Fibroblast of skin of right quadriceps (primary cell): ENCODE measurements around the gene LCOR.
"Not testable (repeated sequence)": the region's sequence is repeated elsewhere in the genome, so short reads cannot be mapped to it uniquely, and the experiment has no call there.

Source experiments
- DNase-seq: peaks from one replicate; pipeline ENCODE4 v3.0.0-alpha.2; 2013

The LCOR gene

DNA sequence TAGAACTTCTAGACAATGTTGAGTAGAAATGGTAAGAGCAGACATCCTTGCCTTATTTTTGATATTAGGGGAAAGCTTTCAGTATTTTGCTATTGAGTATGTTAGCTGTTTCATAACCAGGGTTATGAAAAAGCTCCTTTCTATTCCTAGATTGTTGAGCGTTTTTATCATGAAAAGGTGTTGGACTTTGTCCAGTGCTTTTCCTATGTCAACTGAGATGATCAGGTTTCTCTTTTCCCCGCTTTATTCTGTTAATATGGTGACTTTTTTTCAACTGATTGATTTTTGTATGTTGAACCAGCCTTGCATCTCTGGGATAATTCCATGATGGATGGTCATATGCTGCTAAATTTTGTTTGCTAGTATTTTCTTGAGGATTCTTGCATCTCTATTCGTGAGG is 58.5 kb downstream of the LCOR start:
- no peak for DNase-seq

DNA sequence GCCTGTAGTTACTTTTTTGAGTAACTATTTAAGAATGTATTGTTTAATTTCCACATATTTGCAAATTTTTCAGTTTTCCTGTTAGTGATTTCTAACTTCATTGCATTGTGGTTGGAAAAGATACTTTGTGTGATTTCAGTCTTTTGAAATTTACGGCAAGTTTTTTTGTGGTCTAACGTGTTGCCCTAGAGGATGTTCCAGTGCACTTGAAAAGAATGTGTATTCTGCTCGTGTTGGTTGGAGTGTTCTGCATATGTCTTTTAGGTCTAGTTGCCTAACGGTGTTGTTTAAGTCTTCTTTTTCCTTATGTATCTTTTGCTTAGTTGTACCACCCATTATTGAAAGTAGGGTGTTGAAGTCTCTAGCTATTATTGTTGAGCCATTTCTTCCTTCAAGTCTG is 59.7 kb downstream of the LCOR start:
- no peak for DNase-seq

DNA sequence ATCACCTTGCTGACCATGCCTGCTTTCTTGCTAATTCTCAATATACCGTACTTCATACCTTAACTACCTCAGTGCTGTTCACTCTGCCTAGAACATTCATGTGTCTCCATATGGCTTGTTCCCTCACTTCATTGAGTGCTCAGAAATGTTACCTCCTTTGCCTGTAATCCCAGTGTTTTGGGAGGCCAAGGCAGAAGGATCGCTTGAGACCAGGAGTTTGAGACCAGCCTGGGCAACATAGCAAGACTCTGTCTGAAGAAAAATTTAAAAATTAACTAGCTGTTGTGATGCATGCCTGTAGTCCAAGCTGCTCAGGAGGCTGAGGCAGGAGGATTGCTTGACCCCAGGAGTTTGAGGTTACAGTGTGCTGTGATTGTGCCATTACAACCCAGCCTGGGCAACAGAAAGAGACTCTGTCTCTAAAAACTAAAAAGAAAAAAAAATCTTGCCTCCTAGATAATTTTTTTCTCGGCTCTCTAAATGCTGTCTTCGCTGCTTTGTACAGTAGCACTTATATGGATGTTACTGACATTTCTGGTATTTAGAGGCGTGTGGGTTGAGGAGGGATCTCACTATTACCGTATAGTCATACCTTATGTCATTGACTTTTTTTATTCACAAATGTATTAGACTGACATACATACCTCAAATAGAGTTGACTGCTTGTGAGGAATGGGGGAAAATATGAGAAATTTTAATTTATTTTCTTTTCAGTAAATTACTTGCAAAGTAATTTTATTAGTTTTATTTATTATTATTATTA is 63.7 kb downstream of the LCOR start:
- DNase-seq = no peak

DNA sequence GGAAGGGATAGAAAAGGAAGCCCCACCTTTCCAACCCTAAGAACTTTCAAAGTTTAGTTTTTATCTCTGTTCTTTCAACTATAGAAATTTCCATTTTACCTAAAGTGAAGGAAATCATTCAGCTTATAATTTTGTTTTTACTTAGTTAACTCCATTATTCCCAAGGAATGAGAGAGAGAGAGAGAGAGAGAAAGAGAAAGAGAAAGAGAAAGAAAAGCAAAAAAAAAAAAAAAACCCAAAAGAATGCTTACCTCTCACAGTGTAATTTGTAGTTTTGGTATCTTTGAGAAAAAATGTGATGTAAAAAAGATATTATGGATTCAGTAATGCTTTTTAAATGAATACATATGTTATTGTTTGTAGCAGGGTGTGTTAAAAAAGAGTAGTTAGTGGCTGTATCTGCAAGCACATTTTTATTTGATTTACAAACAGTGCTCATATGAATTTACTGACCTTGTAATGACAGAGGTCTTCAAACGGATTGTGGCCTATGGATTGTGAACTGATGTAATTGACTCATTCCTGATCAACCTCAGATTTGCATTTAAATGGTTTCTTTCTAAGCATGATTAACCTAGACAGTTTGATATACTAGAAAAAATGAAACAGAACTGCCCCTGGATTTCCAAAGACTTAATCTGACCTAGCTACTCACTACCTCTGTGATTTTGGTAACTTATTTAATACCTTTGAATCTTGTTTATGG is 64.9 kb downstream of the LCOR start:
- peak; percentile 12 for DNase-seq

DNA sequence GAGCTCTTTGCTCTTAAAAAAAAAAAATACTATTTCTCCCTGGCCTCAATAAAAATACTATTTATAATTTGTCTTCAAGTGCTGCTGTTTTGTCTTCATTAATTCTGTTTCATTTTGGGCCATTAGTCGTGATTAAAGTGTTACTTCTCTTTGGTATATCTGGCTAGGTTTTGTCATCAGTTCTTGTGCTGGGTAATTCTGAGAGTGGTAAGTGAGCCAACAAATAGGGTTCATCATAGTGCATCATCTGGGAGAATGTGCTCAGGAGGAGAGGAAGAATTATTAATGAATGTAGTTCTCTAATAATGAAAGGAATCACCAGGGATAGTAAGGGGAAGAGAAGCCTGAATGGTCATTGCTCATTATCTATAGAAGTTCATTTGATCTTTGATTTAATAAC is 70.0 kb downstream of the LCOR start:
- DNase-seq = no peak

DNA sequence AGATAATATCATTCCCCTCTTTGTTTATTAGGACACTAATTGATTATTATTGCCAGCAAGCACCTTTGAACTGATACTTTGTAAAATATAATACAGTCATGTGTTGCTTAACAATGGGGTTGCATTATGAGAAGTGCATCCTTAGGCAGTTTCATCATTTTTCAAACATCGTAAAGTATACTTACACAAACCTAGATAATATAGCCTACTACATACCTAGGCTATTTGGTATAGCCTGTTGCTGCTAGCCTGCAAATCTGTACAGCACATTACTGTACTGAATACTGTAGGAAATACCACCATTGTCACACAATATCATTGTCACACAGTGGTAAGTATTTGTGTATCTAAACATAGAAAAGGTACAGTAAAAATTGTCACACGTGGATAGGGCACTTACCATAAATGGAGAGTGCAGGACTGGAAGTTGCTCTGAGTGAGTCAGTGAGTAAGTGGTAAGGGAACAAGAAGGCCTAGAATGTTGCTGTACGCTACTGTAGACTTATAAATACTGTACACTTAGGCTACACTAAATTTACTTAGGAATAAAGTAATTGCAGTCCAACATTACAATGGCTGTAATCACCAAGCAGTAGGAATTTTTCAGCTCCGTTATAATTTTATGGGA is 70.7 kb downstream of the LCOR start:
- no peak for DNase-seq

DNA sequence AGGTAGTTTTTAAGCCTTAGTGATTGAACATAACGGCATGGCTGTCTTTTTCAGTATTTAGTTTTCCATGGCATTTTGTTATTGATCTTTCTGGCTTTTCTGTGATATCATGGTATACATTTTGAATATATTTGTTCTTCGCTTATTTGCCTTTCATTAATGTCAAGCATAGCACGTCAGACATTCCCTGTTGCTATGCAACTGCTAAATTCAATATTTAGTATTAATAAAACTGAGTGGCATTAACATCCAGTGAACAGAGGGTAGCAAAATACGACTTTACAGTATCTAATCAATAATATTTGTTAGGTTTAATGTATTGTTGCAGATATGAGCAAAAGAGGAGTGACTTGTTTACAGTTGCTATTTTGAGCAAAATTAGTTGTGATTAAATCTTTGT is 72.5 kb downstream of the LCOR start:
- no peak for DNase-seq

DNA sequence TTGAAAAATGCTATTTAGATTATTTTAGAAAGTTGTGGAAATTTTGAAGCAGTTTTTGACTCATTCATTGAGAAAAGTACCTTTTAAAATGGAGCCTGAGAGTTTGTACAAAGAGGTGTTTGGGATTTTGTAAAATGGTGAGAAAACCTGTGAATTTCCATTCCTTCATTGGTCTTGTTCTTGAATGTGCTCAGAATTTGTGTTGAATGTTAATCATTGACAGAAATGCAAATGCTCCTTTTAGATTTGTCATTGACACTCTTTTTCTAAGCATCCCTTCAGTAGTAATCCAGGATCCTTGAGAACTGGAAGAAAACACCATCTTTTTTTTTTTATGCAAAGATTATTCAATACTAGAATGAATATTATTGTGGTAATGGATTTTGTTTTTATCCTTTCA is 74.8 kb downstream of the LCOR start:
- DNase-seq = no peak

DNA sequence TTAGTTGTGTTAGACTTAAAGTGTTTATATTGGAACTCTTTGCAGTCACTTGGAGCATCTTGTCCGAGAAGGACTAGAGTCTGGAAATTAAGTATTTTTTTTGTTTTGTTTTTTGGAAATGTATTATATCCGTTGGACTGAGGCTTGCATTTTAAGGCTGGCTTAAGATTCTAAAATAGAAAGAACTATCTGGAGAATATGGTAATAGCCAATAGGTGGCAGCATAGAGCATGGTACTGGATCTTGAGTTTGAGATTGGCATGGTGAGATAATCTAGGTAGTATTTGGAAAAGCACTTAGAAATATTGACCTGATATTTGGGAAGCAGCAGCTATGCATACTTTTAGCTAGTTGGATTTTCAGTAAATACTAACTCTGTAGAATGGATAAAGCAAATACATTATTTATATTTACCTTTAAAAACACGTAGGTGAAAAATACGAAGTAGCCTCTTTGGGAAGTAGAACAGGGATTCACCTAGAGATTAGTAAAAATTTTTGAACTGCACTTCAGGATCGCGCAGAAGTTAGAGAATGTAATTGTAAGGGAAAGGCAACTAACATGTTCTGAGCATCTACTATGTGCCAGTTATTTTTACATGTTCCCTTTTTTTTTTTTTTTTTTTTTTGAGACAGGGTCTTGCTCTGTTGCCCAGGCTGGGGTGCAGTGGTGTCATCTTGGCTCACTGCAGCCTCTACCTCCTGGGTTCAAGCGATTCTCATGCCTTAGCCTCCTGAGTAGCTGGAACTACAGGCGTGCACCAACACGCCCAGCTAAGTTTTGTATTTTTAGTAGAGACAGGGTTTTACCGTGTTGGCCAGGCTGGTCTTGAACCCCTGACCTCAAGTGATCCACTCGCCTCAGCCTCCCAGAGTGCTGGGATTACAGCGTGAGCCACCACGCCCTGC is 78.6 kb downstream of the LCOR start:
- DNase-seq = peak; percentile 10

DNA sequence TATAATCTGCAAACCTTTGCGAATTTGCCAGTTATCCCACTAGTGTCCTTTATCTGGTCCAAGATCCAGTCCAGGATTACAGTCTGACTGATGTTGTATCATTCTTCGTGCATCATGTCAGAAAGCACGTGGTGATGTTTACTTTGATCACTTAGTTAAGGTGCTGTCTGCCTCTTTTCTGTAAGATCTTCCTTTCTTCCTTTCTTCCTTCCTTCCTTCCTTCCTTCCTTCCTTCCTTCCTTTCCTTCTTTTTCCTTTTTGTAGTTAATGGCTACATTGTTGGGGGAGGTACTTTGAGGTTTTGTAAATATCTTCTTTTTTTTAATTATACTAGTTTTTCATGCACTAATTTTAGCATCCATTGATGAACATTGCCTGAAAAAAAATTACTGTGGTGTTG is 80.3 kb downstream of the LCOR start:
- DNase-seq = no peak

DNA sequence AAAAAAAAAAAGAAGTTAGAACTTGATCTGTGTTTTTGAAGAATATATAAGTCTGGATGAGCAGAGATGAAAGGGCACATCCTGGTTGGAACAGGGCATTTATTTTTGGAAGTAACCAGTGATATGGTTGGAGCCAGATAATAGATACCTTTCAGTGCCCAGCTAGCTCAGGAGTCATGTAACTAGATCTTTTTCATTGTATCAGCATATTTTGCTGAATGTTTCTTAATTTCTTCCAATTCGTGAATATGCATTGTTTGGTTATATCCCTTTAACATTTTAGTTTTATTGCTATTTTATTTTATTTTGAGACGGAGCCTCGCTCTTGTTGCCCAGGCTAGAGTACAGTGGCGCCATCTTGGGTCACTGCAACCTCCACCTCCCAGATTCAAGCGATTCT is 81.8 kb downstream of the LCOR start:
- DNase-seq = no peak

DNA sequence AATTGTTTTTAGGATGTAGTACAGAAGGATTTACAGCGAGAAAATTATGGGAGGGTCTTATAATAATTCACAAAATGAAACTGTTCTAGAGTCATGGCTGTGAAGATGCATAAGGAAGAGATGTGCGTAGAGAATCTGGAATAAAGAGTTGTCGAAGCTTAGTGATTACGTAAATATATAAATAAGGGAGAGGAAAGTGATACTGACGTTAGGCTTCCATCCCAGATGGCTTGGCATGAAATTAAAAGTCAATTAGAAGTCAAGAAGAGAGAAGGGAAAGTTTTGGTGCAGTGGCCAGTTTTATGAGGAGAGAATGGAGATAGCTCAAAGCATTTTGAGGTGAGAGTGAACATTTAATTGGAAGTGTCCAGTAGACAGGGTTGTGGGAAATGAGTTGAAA is 85.5 kb downstream of the LCOR start:
- DNase-seq = no peak

DNA sequence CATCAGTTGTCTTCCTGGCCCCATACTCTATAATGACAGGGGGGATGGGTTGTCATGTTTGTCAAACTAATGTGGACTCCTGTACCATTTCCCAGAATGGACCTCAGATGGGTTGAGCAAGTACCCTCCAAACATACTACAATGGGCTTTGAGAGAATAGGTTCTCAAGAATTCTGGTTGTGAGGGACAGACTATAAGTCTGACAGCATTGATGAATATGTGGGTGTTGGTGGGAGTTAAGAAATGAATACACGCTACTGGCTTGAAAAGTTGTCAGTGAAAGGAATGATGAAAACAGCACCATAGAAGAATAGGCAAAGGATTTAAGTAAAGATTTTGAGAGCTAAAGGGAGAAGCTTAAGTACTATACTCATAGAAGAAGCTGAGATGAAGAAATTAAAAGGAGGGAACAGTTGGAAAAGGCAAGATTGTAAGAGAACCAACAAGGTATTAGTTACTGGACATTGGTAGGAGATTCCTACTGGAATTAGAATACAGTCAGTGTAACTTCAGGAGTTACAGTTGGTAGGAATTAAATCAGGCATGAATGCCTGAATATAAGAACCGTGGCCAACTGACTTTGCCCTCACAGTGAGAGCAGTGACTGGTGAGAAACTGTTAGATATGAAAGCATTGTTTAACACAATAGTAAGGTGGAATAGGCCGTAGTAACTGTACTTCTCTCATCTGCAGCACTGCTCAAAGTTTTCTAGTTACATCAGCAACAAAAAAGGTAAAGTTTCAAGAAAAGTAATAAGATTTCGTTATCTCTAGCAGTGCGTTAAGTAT is 86.3 kb downstream of the LCOR start:
- DNase-seq = no peak

DNA sequence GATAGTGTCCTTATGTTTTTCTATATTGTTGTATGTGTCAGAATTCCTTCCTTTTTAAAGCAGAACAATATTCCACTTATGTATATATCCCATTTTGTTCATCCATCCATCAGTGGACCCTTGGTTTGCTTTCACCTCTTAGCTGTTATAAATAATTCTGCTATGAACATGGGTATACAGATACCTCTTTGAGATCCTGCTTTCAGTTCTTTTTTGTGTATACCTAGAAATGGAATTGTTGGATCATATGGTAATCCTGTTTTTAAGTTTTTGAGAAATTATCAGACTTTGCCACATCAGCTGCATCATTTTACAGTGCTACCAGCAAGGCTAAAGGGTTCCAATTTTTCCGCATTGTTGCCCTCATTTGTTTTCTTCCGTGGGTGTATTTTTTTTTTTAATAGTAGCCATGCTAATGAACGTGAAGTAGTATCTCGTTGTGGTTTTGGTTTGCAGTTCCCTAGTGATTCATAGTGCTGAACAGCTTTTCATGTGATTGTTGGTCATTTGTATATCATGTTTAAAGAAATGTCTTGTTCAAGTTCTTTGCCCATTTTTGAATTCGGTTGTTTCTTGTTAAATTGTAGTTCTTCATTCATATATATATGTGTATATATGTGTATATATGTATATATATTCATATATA is 87.8 kb downstream of the LCOR start:
- no peak for DNase-seq

DNA sequence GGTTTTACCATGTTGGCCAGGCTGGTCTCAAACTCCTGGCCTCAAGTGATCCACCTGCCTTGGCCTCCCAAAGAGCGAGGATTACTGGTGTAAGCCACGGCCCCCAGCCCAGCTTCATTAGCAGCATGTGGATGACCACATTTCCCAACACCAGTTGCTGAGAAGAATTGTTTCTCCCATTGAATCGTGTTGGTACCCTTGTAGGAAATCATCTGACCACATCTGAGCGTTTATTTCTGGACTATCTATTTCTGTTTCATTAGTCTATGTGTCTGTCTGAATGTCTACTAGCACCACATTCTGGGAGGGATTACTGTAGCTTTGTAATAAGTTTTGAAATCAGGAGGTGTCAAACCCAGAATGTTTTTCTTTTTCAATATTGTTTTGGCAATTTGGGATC is 89.6 kb downstream of the LCOR start:
- DNase-seq = no peak

DNA sequence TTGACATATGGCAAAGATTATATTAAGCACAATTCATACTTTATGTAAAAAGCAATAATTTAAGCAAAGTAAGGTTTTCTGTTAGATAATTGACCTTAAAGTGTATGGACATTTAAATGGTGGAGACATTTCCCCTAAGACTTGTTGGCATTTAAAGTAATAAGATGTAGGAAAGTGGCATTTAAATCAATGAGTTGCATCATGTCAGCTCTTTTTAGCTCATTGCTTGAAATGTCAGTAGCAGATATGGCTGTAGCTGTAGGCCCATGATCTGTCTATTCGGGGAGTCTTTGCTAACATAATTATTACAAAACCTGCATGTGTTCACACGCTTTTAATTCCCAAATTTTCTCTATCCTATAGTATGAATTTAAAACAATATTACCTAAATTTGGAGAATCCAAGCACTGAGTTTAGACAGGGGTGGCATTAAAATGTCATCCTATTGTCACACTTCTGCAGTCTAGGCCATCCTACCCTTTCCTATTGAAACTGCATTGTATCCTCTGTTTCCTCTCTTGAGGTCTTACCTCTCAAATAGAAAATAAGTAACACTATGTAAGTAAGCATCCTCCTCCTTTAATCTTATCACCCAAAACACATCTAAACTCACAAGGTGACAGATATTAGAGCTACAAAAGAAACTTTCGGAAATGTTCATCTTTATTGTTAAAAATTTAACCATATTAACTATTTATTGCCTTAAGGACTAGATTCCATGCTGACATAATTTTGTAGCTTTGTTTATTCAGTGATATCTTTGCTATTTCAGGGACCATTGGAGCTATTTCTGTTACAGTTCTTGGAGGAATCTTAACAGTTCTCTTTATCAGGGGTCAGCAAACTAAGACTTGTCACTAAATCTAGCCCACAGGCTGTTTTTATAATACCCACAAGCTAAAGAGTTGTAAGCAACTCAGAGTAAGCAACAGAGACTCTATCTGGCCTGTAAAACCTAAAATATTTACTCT is 91.2 kb downstream of the LCOR start:
- no peak for DNase-seq

DNA sequence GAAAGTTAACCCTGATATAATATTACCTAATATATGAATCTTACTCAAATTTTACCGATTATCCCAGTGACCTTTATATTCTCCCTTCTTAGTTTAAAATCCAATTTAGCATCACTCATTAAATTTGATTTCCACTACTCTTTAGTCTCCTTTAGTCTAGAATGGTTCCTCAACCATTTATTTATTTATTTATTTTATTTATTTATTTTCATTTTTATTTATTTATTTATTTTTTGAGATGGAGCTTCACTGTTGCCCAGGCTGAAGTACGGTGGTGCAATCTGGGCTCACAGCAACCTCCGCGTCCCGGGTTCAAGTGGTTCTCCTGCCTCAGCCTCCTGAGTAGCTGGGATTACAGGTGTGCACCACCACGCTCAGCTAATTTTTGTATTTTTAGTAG is 92.8 kb downstream of the LCOR start:
- no peak for DNase-seq

DNA sequence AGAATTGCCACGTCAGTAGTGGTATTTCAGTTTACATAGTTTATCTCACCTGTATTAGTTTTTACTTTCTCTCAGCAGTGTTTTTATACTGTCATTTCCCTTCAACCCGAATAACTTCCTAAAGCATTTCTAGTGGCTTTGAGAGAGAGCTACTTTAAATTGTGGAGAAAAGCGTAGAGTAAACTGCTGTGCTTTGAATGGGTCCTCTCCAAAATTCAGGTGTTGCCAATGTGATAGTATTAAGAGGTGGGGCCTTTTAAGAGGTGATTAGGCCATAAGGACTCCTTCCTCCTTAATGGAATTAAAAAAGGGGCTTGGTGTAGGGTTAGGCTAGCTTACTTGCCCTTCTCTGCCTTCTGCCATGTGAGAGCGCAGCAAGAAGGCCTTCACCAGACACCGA is 98.4 kb downstream of the LCOR start:
- DNase-seq = no peak

DNA sequence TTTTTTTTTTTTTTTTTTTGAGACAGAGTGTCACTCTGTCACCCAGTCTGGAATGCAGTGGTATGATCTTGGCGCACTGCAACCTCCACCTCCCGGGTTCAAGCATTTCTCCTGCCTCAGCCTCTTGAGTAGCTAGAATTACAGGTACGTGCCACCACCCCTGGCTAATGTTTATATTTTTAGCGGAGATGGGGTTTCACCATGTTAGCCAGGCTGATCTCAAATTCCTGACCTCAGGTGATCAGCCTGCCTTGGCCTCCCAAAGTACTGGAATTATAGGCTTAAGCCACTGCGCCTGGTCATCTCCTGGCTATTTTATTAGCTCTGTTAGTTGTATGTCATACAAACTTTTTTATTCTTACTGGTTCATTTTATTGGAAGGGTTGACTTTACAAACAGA is 103.0 kb downstream of the LCOR start:
- DNase-seq = no peak

DNA sequence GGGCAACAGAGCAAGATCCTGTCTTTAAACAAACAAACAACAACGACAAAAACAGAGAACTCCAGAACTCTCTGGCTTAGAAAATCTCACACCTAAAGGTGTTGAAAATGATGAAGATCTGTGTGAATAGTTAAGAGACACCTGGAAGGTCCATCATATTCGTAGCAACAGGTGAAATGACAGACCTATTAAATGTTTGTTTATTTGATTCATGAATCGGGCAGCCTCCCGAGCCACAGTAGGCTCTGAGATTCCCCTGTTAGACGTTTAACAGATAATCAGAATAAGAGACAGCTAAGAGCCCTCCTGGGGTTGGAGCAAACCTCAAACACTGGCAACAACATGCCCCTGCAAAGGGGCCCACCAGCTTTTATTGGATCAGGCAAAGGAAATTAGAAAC is 103.7 kb downstream of the LCOR start:
- DNase-seq = no peak

DNA sequence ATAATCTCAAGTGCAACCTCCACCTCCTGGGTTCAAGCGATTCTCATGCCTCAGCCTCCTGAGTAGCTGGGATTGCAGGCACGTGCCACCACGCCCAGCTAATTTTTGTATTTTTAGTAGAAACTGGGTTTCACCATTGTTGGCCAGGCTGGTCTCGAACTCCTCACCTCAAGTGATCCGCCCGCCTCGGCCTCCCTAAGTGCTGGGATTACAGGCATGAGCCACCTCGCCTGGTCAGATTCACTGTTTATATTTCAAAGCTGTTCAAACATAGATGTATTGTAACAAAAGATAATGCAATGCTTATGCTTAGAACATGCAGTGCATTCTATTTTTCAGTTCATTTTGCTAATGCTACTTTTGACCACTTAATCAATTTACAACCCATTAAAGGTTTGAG is 111.1 kb downstream of the LCOR start:
- DNase-seq = not testable (repeated sequence)
